Loucy (cell line): Measurements from ENCODE around the gene SLC29A4.
"Not testable (repeated sequence)": the region's sequence is repeated elsewhere in the genome, so short reads cannot be mapped to it uniquely, and the experiment has no call there.

Experiments
- H2AFZ ChIP-seq: fragments of 200-600 bp; sonication (generic); 2 replicates; pipeline ENCODE4 v1.6.0; 2016; ENCODE audit warnings: antibody characterized with exemption, mild to moderate bottlenecking, low read length, moderate library complexity
- H3F3A ChIP-seq: fragments of 200-600 bp; 2 replicates; pipeline ENCODE4 v1.6.0; 2016; ENCODE audit warnings: antibody characterized with exemption, low read depth, mild to moderate bottlenecking
- H3K27me3 ChIP-seq: fragments of 200-600 bp; sonication (generic); 2 replicates; pipeline ENCODE4 v1.6.1; 2014; ENCODE audit warnings: low read length, mild to moderate bottlenecking; ENCODE audit not compliant: insufficient read depth, poor library complexity, severe bottlenecking
- H3K36me3 ChIP-seq: fragments of 200-600 bp; sonication (generic); 2 replicates; pipeline ENCODE4 v1.6.1; 2016; ENCODE audit warnings: low read length; ENCODE audit not compliant: insufficient read depth
- H3K4me1 ChIP-seq: fragments of 200-600 bp; sonication (generic); 2 replicates; pipeline ENCODE4 v1.5.1; 2014; ENCODE audit warnings: low read length, mild to moderate bottlenecking; ENCODE audit not compliant: insufficient read depth, poor library complexity, severe bottlenecking
- H3K4me2 ChIP-seq: fragments of 200-600 bp; sonication (generic); 2 replicates; pipeline ENCODE4 v1.6.0; 2014; ENCODE audit warnings: antibody characterized with exemption, low read length, low read depth, mild to moderate bottlenecking; ENCODE audit not compliant: poor library complexity, severe bottlenecking
- H3K4me3 ChIP-seq: fragments of 200-600 bp; sonication (generic); 2 replicates; pipeline ENCODE4 v1.5.1; 2014; ENCODE audit warnings: low read length, mild to moderate bottlenecking, mixed read lengths; ENCODE audit not compliant: poor library complexity, severe bottlenecking
- H3K79me2 ChIP-seq: fragments of 200-600 bp; sonication (generic); 2 replicates; pipeline ENCODE4 v1.6.1; 2014; ENCODE audit warnings: low read length; ENCODE audit not compliant: insufficient read depth
- H3K9ac ChIP-seq: fragments of 200-600 bp; sonication (generic); 2 replicates; pipeline ENCODE4 v1.6.0; 2014; ENCODE audit warnings: mild to moderate bottlenecking, low read depth, low read length, moderate library complexity; ENCODE audit not compliant: poor library complexity, severe bottlenecking
- H3K9me2 ChIP-seq: fragments of 200-600 bp; sonication (generic); replicated peaks from 2 replicates; pipeline ENCODE4 v1.6.1; 2016; ENCODE audit warnings: low read depth, low read length, mixed read lengths
- H3K9me3 ChIP-seq: fragments of 200-600 bp; sonication (generic); 2 replicates; pipeline ENCODE4 v1.6.1; 2014; ENCODE audit warnings: mild to moderate bottlenecking, antibody characterized with exemption, low read length, low read depth; ENCODE audit not compliant: insufficient read depth
- H4K20me1 ChIP-seq: fragments of 200-600 bp; sonication (generic); 2 replicates; pipeline ENCODE4 v1.6.0; 2014; ENCODE audit warnings: antibody characterized with exemption, low read length, mild to moderate bottlenecking; ENCODE audit not compliant: insufficient read depth, poor library complexity, severe bottlenecking
- EZH2phosphoT487 ChIP-seq: fragments of 200-600 bp; IDR thresholded peaks from 2 replicates; pipeline ENCODE4 v1.6.1; 2018; ENCODE audit warnings: antibody characterized with exemption, mild to moderate bottlenecking, moderate library complexity, borderline replicate concordance
- TF ChIP-seq, protein P1 (sequence below): fragments of 200-600 bp; sonication (generic); conservative IDR thresholded peaks from 2 replicates; pipeline ENCODE4 v1.5.1; 2014; ENCODE audit warnings: mild to moderate bottlenecking, antibody characterized with exemption, low read length

The SLC29A4 gene

GRCh38 chr7:5309146-5309545 lies 26.4 kb downstream of the SLC29A4 start:
- no peaks in the 10 kb centered on the region for H3K4me1 ChIP-seq
- no peaks in the 10 kb centered on the region for H3F3A ChIP-seq
- no peaks in the 10 kb centered on the region for H3K9me3 ChIP-seq
- no peak overlapping the region for H2AFZ ChIP-seq
- no peaks in the 10 kb centered on the region for H3K79me2 ChIP-seq
- H3K36me3 ChIP-seq: peaks cover 25% of the 10 kb centered on the region; the same call in 1 of the 2 replicates
- no peaks in the 10 kb centered on the region for H3K27me3 ChIP-seq
- no peaks in the 10 kb centered on the region for H3K9me2 ChIP-seq
- no peaks in the 10 kb centered on the region for H4K20me1 ChIP-seq
- H3K9ac ChIP-seq: no peak overlapping the region
- TF ChIP-seq, protein P1, sequence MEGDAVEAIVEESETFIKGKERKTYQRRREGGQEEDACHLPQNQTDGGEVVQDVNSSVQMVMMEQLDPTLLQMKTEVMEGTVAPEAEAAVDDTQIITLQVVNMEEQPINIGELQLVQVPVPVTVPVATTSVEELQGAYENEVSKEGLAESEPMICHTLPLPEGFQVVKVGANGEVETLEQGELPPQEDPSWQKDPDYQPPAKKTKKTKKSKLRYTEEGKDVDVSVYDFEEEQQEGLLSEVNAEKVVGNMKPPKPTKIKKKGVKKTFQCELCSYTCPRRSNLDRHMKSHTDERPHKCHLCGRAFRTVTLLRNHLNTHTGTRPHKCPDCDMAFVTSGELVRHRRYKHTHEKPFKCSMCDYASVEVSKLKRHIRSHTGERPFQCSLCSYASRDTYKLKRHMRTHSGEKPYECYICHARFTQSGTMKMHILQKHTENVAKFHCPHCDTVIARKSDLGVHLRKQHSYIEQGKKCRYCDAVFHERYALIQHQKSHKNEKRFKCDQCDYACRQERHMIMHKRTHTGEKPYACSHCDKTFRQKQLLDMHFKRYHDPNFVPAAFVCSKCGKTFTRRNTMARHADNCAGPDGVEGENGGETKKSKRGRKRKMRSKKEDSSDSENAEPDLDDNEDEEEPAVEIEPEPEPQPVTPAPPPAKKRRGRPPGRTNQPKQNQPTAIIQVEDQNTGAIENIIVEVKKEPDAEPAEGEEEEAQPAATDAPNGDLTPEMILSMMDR: no peak
- TF ChIP-seq EZH2phosphoT487: no peak
- H3K4me2 ChIP-seq: no peak overlapping the region
- H3K4me3 ChIP-seq: no peak overlapping the region

DNA sequence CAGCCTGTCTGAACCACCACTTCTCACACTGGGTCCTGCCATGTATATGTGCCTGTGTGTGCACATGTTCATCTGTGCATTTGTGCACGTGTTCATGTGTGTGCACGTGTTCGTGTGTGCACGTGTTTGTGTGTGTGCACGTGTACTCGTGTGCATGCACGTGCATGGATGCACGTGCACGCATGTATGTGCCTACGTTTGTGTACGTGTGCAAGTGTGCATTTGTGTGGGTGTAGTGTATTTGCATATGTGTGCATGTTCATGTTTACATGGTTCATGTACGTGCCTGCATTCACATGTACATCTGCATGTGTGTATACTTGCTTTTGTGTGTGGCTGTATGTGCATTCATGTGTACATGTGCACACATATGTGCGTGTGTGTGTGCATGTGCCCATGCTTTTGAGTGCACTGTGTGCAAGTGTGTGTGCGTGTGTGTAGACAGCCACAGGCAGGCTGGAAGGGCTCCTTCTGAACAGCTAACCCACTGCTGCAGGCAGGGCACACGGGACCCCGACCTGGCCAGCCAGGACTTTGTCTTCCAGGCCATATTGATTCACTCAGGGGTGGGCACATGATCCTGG lies 28.2 kb downstream of the SLC29A4 start:
- Histone ChIP-seq H3F3A (no peaks in the 10 kb centered on the region), H4K20me1 (no peaks in the 10 kb centered on the region), H3K4me1 (no peaks in the 10 kb centered on the region), H3K9me3 (no peaks in the 10 kb centered on the region), H3K27me3 (no peaks in the 10 kb centered on the region), H3K4me3 (no peak overlapping the region), H2AFZ (no peak overlapping the region), H3K9me2 (no peaks in the 10 kb centered on the region), H3K9ac (no peak overlapping the region), H3K79me2 (no peaks in the 10 kb centered on the region), H3K4me2 (no peak overlapping the region), H3K36me3 (peaks cover 36% of the 10 kb centered on the region; the same call in 1 of the 2 replicates)
- TF ChIP-seq EZH2phosphoT487: no peak
- TF ChIP-seq, protein P1: no peak

GRCh38 chr7:5312276-5313070 lies 29.7 kb downstream of the SLC29A4 start:
- not testable (repeated sequence) for H3K79me2 ChIP-seq, H3K9me2 ChIP-seq, H2AFZ ChIP-seq, H3K4me2 ChIP-seq, H3K27me3 ChIP-seq, H3K4me1 ChIP-seq, H3K9me3 ChIP-seq, H3F3A ChIP-seq, H3K4me3 ChIP-seq, H3K9ac ChIP-seq, H4K20me1 ChIP-seq
- peaks cover 37% of the 10 kb centered on the region; the same call in 1 of the 2 replicates for H3K36me3 ChIP-seq

- not testable (repeated sequence) for H3K9ac ChIP-seq
- H3K36me3 ChIP-seq: peaks cover 31% of the 10 kb centered on the region; the same call in 1 of the 2 replicates
Observed at GRCh38 chr7:5313076-5313885, 30.5 kb downstream of the SLC29A4 start.

More at GRCh38 chr7:5313076-5313885, 30.5 kb downstream of the SLC29A4 start:
- not testable (repeated sequence) for H3K79me2 ChIP-seq, H3K27me3 ChIP-seq, H2AFZ ChIP-seq, H3K4me3 ChIP-seq, H3K4me1 ChIP-seq, H3K9me3 ChIP-seq, H4K20me1 ChIP-seq, H3F3A ChIP-seq, H3K9me2 ChIP-seq, H3K4me2 ChIP-seq
